Stomach (tissue), 9 donors: ENCODE results near the gene ARSA. TPM values are rescaled to one million over a fixed set of nuclear protein-coding genes. Genes with fewer than 3 reads are reported as not detected.

Source experiments
- DNase-seq, 2 donors: peaks; one replicate each; pipeline versions ENCODE4 v3.0.0 to v3.0.0-alpha.2; 2013 to 2019
- H3K27ac ChIP-seq, 5 donors: fragments of 200-600 bp in 4 of 5; sonication (generic) in 4 of 5; one replicate each; pipeline ENCODE4 v1.5.1; 2013 to 2019; ENCODE audit warnings: mild to moderate bottlenecking in 1 of 5, moderate library complexity in 1 of 5
- H3K27me3 ChIP-seq, 3 donors: fragments of 200-600 bp; sonication (generic); one replicate each; pipeline ENCODE4 v1.5.1; 2017 to 2019; ENCODE audit warnings: mixed run types in 1 of 3
- H3K36me3 ChIP-seq, 4 donors: fragments of 200-600 bp; sonication (generic); 1 replicate in 3 of 4; 2 replicates in 1 of 4; pipeline ENCODE4 v1.5.1; 2016 to 2019
- H3K4me1 ChIP-seq, 4 donors: fragments of 200-600 bp; sonication (generic); one replicate each; pipeline ENCODE4 v1.5.1; 2016 to 2019
- H3K4me3 ChIP-seq, 4 donors: fragments of 200-600 bp; sonication (generic) in 3 of 4; one replicate each; pipeline ENCODE4 v1.5.1; 2016 to 2019; ENCODE audit warnings: mild to moderate bottlenecking in 1 of 4
- H3K9me3 ChIP-seq, 4 donors: fragments of 200-600 bp; sonication (generic); one replicate each; pipeline ENCODE4 v1.5.1; 2016 to 2019
- EP300 ChIP-seq: sonication (generic); formaldehyde crosslinking; IDR thresholded peaks from one replicate; pipeline ENCODE4 v1.6.1; 2017; ENCODE audit warnings: antibody characterized with exemption
- POLR2A ChIP-seq, 4 donors: fragments of 450-650 bp; IDR thresholded peaks; one replicate each; pipeline ENCODE4 v1.6.1; 2016; ENCODE audit warnings: antibody characterized with exemption in 4 of 4, control low read depth in 2 of 4, mild to moderate bottlenecking in 1 of 4, moderate library complexity in 1 of 4
- POLR2AphosphoS5 ChIP-seq, 3 donors: sonication (generic); formaldehyde crosslinking; IDR thresholded peaks; one replicate each; pipeline ENCODE4 v1.6.1; 2016; ENCODE audit warnings: antibody characterized with exemption in 3 of 3
- WGBS, 5 donors: extraction: QIAGEN DNeasy Blood & Tissue Kit in 3 of 5; methylation state at CpG; one replicate each; pipeline versions ENCODE4 v1.1.5 to v1.1.7; 2013 to 2018; 5-methylcytosine and 5-hydroxymethylcytosine counted together
- intact Hi-C: fragments of 100-400 bp; cut with DNase I; formaldehyde crosslinking; loops from one replicate; pipeline ENCODE4 v1.15.1; 2023; ENCODE audit warnings: low total_unique reads
- polyA plus RNA-seq, 3 donors: library from polyadenylated mRNA; stranded (reverse); fragments of 200-250 nt; gene quantifications; one replicate each; pipeline ENCODE4 v1.2.3, GENCODE V29; 2013
- total RNA-seq, 5 donors: library from RNA; depleted of rRNA; stranded (reverse); fragments of >200 nt; gene quantifications; one replicate each; pipeline versions ENCODE4 v1.1.0 to v1.2.3, GENCODE V29; 2014 to 2016
- TF ChIP-seq, protein P1 (sequence below), 7 experiments: fragments of 450-650 bp in 4 of 7; fragments of 200-600 bp in 3 of 7; sonication (generic) in 3 of 7; IDR thresholded peaks; one replicate each; pipeline ENCODE4 v1.5.1; 2016 to 2019; ENCODE audit warnings: antibody characterized with exemption in 7 of 7, control low read depth in 2 of 7, mild to moderate bottlenecking in 1 of 7
- donor health status: healthy with polysubstance abuse.
- donor health status: Bipolar disorder and iron deficiency.
- donor health status: healthy.

Gene ARSA
- total and polyA plus RNA-seq, 8 donors, result 7.7 to 88.1 (median 43.4) TPM

DNA sequence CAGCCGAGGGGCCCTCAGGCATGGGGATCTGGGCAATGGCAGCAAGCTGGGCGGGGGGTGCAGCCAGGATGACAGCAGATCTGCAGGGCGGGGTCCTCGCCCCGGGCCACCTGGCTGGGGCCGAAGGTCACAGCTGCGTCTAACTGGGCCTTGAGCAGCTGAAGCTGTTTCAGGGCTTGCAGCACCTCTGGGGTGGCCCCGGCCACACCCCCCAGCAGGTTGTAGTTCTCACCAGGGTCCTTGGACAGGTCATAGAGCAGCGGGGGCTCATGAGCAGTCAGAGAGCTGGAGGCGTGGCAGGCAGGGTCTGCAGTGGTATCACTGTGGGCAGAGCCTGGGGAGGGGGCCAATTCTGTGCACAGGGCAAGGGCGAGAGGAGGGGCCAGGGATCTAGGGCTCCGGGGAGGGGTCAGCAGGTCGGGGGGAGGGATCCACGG lies 2.8 kb downstream of the ARSA start:
- 78 to 85% (median 79%) methylated on average over 11 to 14 of the region's 14 CpGs for WGBS, 5 donors

DNA sequence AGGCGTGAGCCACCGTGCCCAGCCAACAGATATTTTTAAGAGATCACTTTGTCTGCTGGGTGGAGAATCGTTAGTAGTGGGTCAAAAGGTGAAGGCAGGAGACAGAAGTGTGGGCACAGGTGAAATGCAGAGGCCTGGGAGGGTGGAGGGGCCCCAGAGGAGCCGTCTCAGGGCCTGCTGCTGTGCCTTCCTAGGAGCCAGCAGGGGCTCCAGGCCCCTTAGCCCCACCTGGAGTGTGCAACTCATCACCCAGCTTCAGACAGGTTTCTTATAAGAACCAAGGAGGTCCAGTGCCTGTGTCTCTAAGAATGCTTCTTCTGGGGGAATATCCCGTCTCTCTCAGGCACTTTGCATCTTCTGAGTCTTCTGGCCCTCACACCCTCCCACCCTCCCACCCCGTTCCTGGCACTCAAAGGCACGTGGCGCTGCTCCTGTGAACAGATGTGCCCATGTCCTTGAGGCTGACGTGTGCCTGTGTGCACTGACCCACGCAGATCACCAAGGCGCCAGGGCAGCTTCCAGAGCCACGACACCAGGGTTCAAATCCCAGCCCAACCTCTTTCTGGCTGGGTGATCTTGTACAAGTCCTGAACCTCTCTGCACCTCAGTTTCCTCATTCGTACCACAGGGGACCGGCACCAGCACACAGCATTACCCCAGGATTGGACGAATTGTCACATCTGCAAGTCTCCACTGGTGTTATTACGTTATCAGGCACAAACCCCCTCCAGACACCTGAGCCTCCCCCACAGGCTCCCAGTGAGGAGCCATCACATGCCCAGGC lies 3.4 kb downstream of the ARSA start:
- Histone ChIP-seq H3K36me3 (peaks cover 8 to 22% (median 18%) of the 10 kb centered on the region in 4 donors), H3K9me3 (no peaks in the 10 kb centered on the region), H3K4me3 (no peak overlapping the region), H3K27ac (no peak overlapping the region), H3K4me1 (peaks cover 47 to 63% (median 62%) of the 10 kb centered on the region in 4 donors), H3K27me3 (peaks cover 0 to 16% (median 0%) of the 10 kb centered on the region in 3 donors)
- no peak for DNase-seq
- WGBS, 5 donors, result 77 to 83% (median 79%) methylated on average over 16 of the region's 16 CpGs
- TF ChIP-seq EP300 (no peak), POLR2A (IDR thresholded peaks at IDR 0.05) (no peak), POLR2AphosphoS5 (IDR thresholded peaks at IDR 0.05) (no peak)
- TF ChIP-seq, protein P1, sequence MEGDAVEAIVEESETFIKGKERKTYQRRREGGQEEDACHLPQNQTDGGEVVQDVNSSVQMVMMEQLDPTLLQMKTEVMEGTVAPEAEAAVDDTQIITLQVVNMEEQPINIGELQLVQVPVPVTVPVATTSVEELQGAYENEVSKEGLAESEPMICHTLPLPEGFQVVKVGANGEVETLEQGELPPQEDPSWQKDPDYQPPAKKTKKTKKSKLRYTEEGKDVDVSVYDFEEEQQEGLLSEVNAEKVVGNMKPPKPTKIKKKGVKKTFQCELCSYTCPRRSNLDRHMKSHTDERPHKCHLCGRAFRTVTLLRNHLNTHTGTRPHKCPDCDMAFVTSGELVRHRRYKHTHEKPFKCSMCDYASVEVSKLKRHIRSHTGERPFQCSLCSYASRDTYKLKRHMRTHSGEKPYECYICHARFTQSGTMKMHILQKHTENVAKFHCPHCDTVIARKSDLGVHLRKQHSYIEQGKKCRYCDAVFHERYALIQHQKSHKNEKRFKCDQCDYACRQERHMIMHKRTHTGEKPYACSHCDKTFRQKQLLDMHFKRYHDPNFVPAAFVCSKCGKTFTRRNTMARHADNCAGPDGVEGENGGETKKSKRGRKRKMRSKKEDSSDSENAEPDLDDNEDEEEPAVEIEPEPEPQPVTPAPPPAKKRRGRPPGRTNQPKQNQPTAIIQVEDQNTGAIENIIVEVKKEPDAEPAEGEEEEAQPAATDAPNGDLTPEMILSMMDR (IDR thresholded peaks at IDR 0.05), result no peak
- intact Hi-C loops, result no loop called here

More for the DNA sequence above, 2.8 kb downstream of the ARSA start:
- DNase-seq, result no peak
- Histone ChIP-seq H3K27ac (no peak overlapping the region), H3K9me3 (no peaks in the 10 kb centered on the region), H3K36me3 (peaks cover 8 to 22% (median 18%) of the 10 kb centered on the region in 4 donors), H3K4me1 (peaks cover 44 to 60% (median 58%) of the 10 kb centered on the region in 4 donors), H3K27me3 (peaks cover 0 to 10% (median 0%) of the 10 kb centered on the region in 3 donors), H3K4me3 (no peak overlapping the region)
- TF ChIP-seq POLR2A (IDR thresholded peaks at IDR 0.05), result no peak
- TF ChIP-seq POLR2AphosphoS5 (IDR thresholded peaks at IDR 0.05), result no peak
- TF ChIP-seq, protein P1 (IDR thresholded peaks at IDR 0.05), result no peak
- no peak for TF ChIP-seq EP300
- intact Hi-C loops, result no loop called here

DNA sequence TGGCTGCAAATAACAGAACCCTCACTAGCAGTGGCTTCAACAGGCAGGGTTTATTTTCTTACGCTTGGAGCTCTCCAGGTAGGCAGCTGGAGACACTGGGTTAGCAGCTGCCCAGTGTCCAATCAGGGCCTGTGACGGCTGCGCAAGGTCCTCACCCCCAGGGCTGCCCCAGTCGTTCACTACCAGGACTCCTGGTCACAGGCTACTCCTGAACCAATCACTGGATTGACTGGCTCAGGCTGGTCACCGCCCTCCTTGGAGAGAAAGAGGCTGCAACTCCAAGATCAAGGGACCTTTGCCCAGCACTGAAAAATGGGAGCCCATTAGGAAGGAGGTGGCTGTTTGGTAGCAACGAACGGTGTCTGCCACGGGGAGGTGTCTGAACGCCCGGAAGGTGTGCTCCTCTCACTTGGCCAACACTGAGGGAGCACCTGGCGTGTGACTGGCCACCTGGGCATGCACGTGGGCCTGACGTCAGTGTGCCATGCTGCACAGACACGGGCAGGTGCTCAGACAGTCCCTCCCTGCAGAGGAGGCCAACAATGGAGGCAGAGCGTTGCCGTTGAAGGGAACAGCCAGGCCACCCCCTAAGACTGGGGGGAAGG lies 5.1 kb downstream of the ARSA start:
- peak overlapping the region in 1 of 4 donors; percentile 42 for H3K4me3 ChIP-seq
- TF ChIP-seq, protein P1 (IDR thresholded peaks at IDR 0.05), result peak in 1 of 7 experiments; percentile 24
- no peak for TF ChIP-seq POLR2A (IDR thresholded peaks at IDR 0.05)
- TF ChIP-seq POLR2AphosphoS5 (IDR thresholded peaks at IDR 0.05), result peak; percentile 28 to 81 (median 74)
- peak; percentile 73 to 92 for DNase-seq
- peak overlapping the region; percentile 75 to 94 (median 85) for H3K27ac ChIP-seq
- H3K27me3 ChIP-seq, result peaks cover 0 to 23% (median 0%) of the 10 kb centered on the region in 3 donors
- peaks cover 8 to 22% (median 18%) of the 10 kb centered on the region in 4 donors for H3K36me3 ChIP-seq
- WGBS, 5 donors, result 29 to 56% (median 47%) methylated on average over 15 to 16 of the region's 16 CpGs
- intact Hi-C loops, result no loop called here
- H3K4me1 ChIP-seq, result peaks cover 41 to 54% (median 53%) of the 10 kb centered on the region in 4 donors
- H3K9me3 ChIP-seq, result no peaks in the 10 kb centered on the region

DNA sequence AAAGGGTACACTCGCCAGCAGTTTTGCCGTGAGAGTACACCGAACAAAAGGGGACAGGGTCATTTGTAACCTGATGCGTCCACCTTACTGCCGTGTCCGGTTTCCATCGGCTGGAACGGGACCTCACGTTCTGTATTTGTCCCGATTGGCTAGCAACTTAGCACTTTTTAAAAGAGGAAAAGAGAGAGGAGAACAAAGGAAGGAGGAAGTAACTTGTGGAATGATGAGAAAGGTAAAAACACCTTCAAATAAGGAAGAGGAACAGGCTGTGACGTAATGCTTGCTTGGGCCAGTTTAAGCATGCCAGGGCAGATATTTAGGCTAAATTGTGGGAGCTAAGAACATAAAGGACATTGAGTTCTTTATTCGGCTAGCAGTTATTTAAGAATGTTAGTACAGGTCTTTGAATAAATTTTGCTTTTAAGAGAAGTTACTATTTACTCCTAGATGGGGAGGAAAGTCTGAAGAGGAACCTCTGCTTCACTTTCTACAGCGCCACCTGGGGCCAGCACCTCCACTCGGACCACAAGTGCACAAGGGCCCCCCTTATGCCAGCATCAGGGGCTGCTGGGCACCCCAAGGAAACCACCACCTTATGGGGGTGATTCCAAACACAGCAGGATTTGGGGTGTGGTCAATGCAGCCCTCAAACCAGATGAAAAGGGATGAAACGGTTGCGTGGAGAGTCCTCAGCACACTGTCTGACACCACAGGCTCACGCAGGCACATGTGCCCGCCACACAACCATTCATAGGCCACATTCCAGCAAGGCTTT lies 5.8 kb downstream of the ARSA start:
- 7 to 19% (median 11%) methylated on average over 15 to 18 of the region's 18 CpGs for WGBS, 5 donors
- peaks cover 0 to 23% (median 0%) of the 10 kb centered on the region in 3 donors for H3K27me3 ChIP-seq
- peak in 1 of 2 donors; percentile 63 for DNase-seq
- intact Hi-C loops, result no loop called here
- TF ChIP-seq EP300, result no peak
- TF ChIP-seq POLR2AphosphoS5 (IDR thresholded peaks at IDR 0.05), result no peak
- no peak for TF ChIP-seq POLR2A (IDR thresholded peaks at IDR 0.05)
- TF ChIP-seq, protein P1 (IDR thresholded peaks at IDR 0.05), result no peak
- H3K36me3 ChIP-seq, result peaks cover 8 to 22% (median 18%) of the 10 kb centered on the region in 4 donors
- peak overlapping the region; percentile 14 to 42 (median 38) for H3K4me3 ChIP-seq
- H3K27ac ChIP-seq, result peak overlapping the region; percentile 75 to 94 (median 85)
- no peaks in the 10 kb centered on the region for H3K9me3 ChIP-seq
- peaks cover 37 to 48% (median 47%) of the 10 kb centered on the region in 4 donors for H3K4me1 ChIP-seq
